ENCODE results near the gene NACC2.
"Not testable (repeated sequence)": the region's sequence is repeated elsewhere in the genome, so short reads cannot be mapped to it uniquely, and the experiment has no call there.

NACC2 gene

DNA sequence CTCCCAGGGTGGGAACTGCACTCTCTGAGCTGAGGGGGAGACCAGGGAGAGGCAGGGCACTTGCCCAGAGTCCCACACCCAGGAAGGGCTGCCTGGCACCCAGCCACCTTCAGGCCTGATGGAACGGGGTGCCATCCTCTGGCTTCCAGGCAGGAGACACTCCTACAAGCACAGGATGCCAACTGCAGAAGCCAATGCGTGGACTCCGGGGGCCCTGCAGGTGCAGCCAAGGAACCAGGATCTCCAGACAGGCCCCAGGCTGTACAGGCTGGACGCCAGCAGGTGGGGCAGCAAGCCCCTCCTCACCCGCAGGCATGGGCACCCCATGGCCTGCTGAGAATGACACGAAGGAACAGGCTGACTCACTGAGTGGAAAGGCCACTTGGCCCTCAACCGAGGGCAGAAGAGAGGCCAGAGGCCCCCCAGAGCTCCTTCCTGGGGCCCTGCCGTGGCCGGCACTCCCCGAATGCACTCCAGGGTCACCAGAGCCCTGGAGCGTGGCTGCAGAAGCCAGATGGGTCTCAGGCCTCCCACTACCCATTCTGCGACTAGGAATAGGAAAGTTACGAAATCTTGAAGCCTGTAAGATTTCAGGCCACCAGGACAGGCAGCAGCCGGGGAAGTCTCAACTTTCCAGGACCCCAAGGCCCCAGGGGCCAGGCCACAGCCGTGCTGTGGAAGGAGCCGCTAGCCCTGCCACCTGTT, 15.7 kb downstream of the NACC2 start:
- DNase-seq: no peak

DNA sequence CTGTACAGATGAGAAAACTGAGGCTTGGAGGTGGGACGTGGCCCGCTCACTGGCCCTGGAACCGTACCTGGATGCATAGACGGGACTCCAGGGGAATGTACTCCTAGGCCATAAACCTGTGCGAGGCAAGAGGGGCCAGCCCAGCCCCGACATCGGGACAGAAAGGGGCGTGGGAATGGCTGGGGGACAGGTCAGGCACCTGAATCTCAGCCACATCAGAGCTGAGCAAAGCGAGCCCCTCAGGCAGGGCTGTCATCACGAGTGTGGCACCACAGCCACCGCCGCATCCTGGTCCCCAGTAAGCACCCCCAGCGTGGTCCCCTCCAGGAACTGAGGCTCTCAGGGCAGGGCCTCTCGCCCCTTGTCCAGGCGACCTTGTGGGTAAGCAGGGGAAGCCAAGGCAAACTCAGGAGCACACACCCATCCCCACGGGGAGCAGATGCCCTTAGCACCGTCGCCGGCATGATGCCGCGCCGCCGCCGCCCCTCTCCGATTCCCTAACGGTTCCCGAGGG, 16.5 kb downstream of the NACC2 start:
- no peak for DNase-seq

DNA sequence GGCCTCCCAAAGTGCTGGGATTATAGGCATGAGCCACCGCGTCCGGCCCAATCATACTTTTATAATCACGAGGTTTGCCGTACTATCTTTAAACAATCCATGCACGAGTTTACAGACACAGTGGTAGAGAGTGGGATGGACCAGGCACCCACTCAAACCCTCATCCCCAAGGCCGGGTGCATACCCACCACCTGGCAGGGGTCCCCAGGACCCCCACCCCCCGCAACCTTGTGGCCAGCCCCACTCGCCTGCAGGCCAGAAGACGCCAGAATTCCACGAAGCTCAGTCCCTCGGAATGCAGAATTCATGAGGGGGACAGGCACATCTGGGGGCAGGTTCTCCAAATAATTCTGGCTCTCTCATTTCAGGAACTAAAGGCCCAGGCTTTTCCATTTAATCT, 17.1 kb downstream of the NACC2 start:
- DNase-seq: no peak

DNA sequence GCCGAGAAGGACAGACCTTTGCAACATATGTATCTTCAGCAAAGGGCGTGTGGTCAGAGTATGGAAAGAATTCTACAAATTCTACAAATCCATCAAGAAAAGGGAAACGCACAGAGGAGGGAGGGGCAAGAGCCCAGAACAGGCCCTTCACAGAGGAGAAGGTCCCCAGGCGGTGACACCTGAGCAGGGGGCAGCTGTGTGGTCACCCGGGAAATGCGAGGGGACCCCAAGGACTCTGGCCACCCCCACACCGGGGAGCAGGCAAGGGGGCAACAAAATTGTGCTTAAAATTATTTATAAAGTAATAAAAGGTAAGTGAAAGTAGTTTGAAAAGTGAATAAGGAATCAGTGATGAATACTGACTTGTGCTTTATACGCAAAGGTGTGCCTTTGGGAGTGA, 17.6 kb downstream of the NACC2 start:
- DNase-seq: no peak

DNA sequence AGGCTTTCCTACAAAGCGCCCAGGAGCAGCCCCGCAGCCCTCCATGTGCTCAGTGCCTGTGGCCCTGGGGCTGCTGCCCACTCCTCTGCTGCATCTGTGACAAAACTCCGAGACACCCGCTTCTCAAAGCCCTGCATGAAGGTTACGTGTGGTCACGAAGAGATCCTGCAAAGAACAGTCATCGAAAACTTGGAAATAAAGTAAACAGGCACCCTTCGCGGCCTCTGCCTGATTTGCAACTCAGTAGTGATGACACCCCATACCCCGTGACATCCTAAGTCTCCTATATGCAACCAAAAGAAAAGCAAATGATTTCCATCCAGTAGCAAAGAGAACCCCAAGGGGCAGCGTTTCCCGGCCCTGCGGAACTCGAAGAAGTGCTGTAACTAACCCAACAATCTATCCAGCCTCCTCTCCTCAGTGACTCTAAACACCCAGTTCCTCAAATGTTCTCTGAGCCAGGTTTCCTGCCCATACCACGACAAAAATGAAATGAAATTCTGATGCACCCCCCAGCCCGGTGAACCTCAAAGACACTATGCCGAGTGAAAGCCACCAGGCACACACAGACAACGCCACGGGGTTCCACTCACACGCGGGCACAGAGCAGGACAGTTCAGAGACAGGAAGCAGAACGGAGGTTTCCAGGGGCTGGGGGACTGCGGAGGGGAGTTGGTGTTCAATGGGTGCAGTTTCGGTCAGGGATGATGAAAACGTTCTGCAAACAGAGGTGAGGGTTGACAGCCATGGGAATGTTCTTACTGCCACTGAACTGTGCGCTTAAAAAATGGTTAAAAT, 19.0 kb downstream of the NACC2 start:
- no peak for DNase-seq

DNA sequence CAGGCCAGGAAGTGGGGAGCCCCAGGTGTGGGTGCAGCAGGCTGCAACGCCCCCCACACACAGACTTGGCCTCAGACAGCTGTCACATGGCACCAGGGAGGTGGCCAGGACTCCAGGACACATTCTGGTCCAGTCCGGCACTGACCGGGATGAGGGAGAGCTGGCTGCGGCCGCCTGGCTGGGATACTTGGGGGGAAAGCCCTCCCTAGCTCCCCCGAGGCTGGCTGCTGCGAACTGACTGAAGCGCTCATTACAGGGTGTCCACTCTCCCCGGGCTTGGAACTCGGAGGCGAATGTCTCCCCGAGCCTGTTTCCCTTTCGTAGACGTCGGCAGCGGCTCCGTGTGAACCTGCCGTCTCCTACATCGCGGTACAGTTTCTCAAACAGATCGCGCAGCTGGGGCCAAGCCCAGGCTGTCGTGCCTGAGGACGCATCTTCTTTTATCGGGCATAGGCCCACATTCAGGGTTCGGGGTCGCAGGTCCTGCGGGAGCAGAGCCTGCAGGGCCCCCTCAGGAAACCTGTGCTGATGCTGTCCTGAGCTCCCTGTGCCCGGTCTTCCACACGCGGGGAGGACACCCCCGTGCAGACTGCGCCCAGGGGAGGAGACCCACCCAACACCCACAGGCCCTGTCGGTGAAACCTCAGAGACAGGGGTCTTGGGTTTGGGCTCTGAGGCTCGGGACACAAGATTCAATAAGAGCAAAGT, 19.8 kb downstream of the NACC2 start:
- DNase-seq: no peak

DNA sequence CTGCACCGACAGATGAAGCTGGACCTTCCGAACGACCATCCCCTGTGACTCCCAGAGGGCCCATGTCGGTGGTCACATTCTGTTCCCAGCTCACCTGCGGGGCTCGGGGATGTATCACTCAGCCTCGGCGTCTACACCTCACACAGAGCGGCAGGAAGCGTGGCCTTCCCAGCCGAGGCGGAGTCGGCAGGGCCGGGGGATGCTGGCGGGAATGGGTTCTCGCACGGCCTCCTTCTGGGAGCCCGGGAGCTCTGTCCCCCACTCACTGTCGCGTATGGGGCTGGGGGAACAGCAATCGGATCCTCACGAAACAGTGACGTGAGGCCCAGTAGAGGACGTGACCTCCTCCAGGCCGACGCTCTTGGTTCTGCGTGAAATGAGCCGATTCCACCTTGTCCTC, 20.4 kb downstream of the NACC2 start:
- DNase-seq: no peak

DNA sequence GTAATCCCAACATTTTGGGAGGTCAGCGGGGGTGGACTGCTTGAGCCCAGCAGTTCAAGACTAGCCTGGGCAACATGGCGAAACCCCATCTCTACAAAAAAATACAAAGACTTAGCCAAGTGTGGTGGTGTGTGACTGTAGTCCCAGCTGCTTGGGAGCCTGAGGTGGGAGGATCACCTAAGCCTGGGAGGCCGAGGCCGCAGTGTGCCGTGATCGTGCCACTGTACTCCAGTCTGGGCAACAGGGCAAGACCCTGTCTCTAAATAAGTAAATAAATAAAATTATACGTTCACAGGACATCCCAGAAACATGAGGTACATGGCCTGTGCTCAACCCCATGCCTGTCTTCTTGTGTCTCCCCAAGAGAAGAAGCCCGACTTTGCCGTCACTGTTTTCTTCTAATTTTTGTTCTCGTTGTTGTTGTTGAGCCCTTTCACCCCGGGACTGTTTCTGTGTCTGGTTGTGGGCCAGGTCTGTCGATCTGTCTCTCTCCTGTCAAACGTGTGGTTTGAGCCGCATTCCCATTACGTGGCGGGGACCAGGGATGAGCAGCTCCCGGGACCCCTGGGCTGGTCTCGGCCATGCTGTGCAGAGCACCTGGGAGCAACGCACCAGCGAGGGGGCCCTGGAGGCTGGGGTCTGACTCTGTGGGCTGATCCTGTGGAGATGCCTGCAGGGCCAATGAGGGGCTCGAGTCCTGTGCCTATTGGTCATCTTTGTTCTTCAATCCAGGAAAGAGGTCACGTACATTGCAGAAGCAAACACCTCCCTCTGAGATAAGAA, 32.2 kb downstream of the NACC2 start:
- DNase-seq: no peak

DNA sequence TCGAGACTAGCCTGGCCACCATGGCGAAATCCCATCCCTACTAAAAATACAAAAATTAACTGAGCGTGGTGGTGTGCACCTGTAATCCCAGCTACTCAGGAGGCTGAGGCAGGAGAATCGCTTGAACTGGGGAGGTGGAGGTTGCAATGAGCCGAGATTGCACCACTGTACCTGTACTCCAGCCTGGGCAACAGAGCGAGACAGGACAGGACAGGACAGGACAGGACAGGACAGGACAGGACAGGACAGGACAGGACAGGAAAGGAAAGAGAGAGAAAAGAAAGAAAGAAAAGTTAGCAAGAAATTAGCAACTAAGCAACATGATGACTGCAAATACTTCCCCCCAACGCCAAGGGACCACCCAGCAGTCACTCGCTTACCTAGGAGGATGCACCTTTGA, 33.2 kb downstream of the NACC2 start:
- DNase-seq: not testable (repeated sequence)

DNA sequence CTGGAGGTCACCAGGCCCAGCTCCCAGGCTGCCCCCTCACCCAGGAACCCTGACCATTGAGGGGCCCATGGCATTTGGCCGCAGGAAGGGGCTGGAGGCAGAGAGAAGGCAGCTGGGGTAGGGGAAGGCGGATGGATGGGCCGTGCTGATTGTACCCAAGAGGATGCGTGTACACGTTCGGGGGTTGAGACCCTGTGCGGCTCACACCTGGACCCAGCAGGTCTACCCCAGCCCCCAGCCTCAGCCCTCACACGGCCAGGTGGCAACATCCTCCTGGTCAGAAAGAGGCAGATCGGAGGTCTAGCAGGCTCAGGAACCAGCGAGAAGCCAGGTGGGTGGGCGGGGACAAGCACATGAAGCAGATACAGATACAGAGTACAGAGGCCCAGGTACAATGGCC, 33.7 kb downstream of the NACC2 start:
- DNase-seq: no peak

DNA sequence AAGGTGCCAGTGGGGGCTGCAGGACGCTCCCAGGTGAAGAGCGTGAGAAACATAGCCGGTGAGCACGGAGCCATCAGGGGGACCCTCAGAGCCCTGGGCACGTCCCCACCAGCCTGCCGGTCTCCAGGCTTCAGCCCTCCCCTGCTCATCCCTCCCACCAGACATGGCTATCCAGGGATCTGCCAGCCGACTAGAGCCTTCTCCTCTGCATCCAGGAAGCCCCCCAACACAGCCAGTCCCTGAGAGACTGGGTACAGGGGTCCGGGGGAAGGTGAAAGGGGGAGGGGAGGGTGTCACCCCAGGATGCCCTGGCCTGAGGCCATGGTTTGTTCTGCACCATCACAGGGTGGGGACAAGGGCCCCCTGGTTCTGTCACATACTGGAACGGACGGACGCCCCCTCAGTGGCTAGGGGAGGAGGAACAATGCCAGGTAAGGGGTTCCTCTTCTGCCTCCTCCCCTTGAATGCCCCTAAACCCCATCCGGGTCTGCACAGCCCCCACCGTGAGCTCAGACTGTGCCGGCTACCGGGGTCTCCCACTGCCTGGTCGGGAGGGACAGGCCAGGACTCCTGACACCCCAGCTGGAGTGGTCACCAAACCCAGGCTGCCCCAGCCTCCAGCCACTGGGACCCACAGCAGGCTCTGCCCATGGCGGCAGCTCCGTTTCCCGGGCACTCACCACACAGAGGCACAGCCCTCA, 34.3 kb downstream of the NACC2 start:
- no peak for DNase-seq

DNA sequence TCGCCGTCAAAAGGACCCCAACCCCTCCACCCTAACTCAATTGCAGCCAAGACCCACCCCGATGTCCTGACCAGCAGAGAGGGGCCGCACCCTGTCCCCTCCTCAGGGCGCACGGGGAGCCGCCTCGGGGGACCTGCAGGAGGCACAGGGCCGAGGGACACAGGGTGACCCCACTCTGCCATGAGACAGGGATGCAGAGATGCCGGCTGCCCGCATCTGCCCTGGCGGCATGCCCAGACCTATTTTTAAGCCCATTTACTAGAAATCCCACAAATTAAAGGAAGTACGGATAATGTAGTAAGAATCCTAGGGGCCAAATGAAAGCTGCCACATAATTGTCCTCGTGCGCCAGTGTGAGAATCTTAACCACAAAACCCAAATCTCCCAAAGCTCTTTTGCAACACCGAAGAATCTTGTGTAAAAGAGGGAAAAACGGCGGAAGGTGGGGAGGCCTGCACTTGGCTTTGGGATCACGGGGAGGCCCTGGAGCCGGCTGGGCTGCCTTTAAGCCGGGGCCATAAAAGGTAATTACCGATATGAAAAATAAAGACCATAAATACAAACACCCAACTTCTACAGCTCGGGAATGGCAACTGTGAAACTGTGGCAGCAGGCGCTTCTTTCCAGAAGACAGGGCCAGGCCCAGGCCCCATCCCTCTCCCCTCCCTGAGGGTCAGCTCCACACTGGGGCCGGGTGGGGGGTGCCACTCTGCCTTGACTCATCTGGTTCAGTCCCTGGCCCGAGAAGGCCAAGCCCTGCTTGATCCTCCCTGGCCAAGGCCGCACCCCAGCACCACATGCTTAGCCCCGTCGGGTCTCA, 35.0 kb downstream of the NACC2 start:
- DNase-seq: no peak

DNA sequence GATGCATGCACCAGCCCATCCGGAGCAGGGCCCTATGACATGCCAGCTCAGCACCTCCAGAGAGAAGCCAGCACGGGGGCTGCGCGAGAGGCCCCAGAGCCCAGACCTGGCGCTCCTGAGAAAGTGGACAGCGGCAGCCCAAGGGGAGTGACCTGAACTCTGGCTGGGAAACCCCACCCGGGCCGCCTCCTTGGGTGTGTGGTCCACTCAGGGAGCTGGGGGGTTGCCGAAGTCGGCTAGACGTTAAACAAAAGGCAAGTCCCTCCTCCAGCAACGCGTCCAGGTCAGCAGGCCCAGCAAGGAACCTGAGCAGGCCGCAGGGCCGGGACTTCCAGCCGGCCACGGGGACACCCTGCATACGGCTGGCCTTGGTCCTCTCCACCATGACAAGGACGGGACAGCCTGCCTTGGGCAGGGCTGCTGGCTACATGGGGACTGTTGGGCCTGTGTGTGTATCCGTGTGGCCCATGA, 35.7 kb downstream of the NACC2 start:
- DNase-seq: no peak

DNA sequence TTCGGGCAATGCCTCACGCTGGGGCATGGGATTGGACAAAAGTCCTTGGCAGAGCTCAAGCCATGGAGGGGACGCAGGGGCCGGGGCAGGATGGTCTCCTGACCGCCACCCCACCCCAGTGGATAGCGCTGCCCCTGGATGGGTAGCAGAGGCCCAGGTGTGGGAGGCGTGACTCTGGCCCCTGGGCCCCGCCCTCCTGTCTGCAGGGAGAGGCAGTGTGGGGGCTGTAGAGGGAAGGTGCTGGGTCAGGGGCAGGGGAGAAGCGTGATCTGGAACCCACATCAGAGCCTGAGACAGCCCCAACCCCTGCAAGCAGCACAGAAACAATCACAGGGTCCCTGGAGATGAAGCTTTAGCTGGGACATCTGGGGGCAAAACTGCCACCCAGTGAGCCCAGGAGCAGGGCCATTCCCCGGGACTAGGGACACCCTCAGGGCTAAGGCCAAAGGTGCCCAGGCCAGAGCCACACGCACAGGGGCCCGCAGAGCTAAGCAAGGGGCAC, 36.2 kb downstream of the NACC2 start:
- DNase-seq: no peak

DNA sequence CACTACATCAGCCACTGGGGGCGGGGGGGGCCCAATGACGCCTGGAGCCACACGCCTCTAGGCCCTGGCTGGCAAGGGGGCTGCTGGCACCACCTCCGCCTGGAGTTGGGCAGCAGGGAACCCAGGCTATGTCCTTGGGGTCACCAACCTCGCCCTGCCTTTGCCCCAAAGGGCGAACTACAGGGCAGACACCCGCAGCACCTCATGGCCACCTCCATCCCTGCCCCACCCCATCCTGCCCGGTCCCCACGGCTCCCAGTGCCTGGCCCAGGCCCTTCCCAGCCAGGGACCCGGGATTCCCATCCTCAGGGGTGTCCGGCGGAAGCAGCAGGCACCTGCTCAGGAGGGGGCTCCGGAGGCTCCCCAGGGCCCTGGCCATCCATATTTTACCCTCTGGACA, 37.0 kb downstream of the NACC2 start:
- no peak for DNase-seq

DNA sequence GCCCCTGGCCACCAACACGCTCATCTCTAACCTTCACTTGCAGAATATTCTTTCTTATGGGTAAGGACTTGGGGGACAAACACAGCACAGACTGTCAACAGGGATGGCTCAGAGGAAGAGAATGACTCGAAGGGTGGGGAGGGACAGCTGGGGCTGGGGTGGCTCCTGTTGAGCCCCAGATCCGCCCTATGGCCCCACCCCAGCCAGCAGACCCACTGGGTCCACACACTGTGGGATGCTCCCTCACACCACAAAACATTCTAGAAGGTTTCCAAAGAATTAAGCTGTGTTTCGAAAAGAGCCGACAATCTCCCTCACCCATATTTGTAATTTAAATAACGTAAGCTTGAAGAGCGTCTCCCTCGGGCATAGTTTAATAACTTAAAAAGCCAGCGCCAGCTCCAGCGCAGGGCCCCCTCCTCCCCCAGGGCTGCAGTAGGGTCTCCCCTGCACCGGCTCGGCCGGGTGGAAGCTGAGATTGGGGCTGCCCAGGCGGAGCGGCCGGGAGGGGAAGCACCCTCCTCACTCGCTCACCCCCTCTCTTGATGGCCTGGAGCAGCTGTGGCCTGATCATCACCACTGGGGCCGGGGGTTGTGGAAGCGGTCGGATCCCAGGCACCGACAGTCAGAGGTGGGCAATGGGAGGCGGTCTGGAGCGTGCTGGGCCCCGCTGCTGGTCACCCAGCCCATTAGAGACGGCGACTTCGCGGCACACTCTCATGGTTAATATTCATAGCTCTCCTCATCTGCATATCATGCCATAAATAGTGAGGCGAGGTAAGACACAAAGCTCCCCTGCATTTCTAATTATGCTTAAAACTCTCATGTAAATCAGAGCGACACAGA, 37.6 kb downstream of the NACC2 start:
- no peak for DNase-seq

DNA sequence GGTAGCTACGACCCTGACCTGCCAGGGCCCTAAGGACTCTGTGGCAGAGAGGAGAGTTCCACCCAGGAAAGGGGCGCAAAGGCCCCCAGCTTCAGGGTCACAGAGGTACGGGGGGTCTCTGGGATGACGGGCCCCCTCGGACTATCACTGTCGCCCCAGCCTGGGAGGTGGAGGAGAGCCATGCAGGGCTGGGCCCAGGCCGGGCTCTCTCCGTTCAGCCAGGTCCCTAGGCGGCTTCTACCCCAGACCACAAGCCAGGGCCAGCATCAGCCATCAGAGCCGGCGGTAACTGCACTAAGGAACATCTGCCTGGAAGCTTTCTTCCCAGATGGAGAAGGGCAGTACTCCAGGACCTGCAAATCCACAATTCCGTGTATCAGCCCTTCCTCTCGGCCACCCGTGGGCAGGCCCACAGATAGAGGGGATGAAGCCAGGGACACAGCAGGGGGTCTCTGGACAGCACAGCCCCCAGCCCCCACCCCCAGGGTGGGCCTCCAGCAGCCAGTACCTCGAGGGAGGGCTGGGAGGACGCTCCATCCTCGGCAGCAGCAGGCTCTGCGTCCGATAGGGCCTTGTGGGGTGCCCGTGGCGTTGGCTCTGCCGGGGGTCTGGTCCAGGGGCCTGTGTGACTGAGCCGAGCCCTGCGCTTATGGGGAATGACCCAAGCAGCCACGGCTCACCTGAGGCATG, 38.4 kb downstream of the NACC2 start:
- DNase-seq: no peak

DNA sequence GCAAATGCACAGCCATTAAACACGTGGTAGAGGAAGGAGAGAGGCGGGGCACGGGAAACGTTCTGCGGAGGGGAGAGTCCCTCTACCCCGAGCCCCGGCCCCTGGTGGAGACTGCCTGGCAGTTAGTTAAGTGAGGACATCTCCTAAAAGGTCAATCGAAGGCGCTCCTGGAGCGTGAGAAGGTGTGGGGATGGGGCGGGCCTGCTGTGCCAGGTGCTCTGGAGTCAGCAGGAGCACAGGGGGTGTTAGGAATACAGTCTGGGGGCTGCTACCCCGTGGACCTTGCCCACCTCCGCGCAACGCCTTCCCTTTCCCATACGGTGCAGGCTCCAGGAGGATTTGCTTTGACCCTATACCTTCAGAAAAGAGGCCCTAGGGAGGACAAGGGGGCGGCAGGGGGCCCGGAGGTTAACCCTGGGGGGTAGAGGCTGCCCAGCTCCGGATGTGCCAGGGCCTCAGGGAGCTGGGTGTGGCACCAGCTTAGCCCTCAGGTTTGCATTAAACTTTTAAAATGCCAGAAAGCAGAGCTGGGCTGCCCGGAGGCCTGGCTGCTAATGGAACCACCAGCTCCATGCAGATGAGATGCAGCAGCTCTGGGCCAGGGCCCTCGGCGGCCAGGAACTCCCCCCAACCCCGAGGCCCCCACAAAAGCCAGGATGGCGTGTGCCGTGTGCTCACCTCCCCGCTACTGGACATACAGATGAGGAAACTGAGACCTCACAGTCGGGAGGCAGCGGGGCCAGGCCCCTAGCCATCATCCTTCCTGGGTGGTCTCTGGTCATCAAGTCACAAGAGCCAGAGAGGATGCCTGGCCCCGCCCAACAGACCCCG, 39.2 kb downstream of the NACC2 start:
- DNase-seq: no peak

Data from stimulated activated CD4-positive, alpha-beta T cell treated with anti-CD3 and anti-CD28 coated beads, Interleukin-4, amount 100 ng/mL, for 4 hours (primary cell).